Measurements from ENCODE around the gene MTUS2. TPM values are rescaled to one million over a fixed set of nuclear protein-coding genes. Genes with fewer than 3 reads are reported as not detected.

MTUS2 gene
- total and polyA plus RNA-seq, 2 experiments from 2014 or later, result 0.27 to 0.38 TPM

DNA sequence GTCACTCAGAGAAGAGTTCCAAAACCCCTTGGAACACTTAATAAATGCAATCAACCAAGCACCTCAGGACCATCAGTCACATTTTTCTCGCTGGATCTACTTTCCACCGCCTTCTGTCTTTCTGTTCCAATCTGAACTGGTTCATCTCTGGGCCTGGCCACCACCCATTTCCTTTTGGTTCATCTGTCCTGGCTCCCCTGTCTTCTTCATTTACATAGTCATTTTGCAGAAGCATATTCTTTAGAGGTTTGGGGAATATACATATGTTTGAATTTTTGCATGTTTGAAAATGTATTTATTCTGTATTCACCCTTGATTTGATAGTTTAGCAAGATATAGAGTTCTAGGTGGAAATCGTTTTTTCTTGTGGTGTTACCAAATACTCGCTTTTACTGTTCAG is 188.2 kb downstream of the MTUS2 start (continued):
- TF ChIP-seq NANOG (IDR thresholded peaks at IDR 0.05; ENCODE audit: borderline replicate concordance), result no peak

DNA sequence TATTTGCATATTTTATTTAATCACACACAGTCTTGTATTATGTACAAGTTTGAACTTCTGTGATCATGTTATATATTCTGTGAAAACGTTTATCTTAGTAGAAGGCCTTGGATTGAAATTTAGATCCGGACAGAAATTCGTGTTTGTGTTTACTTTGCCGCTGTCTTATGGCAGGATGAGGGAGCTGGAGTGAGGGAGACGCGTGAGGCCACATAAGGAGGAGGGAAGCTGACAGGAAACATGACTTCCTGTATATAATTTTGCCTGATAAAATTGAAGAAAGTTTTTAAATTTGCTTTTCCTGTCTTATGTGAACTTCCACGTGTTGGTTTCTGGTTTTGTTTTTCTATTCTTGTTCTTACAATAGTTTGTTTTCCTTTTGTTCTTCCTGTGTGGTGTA is 200.2 kb downstream of the MTUS2 start:
- H3K27me3 Mint-ChIP-seq (ENCODE audit: insufficient read depth, low read depth, poor library complexity), result peaks cover 3% of the 10 kb centered on the region
- TF ChIP-seq CREB1 (CRISPR knock-in tag; IDR thresholded peaks at IDR 0.05; ENCODE audit: low read depth), result no peak
- TF ChIP-seq STAT1 (IDR thresholded peaks at IDR 0.05; ENCODE audit: unreplicated experiment), result no peak
- TF ChIP-seq ZNF331 (CRISPR knock-in tag; IDR thresholded peaks at IDR 0.05; ENCODE audit: low read depth), result no peak
- TF ChIP-seq EZH2phosphoT487 (IDR thresholded peaks at IDR 0.05; ENCODE audit: unreplicated experiment), result no peak
- no peak for TF ChIP-seq ZNF114 (CRISPR knock-in tag; IDR thresholded peaks at IDR 0.05)
- TF ChIP-seq, protein P1, sequence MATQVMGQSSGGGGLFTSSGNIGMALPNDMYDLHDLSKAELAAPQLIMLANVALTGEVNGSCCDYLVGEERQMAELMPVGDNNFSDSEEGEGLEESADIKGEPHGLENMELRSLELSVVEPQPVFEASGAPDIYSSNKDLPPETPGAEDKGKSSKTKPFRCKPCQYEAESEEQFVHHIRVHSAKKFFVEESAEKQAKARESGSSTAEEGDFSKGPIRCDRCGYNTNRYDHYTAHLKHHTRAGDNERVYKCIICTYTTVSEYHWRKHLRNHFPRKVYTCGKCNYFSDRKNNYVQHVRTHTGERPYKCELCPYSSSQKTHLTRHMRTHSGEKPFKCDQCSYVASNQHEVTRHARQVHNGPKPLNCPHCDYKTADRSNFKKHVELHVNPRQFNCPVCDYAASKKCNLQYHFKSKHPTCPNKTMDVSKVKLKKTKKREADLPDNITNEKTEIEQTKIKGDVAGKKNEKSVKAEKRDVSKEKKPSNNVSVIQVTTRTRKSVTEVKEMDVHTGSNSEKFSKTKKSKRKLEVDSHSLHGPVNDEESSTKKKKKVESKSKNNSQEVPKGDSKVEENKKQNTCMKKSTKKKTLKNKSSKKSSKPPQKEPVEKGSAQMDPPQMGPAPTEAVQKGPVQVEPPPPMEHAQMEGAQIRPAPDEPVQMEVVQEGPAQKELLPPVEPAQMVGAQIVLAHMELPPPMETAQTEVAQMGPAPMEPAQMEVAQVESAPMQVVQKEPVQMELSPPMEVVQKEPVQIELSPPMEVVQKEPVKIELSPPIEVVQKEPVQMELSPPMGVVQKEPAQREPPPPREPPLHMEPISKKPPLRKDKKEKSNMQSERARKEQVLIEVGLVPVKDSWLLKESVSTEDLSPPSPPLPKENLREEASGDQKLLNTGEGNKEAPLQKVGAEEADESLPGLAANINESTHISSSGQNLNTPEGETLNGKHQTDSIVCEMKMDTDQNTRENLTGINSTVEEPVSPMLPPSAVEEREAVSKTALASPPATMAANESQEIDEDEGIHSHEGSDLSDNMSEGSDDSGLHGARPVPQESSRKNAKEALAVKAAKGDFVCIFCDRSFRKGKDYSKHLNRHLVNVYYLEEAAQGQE (IDR thresholded peaks at IDR 0.05; ENCODE audit: unreplicated experiment), result no peak
- TF ChIP-seq, protein P2, sequence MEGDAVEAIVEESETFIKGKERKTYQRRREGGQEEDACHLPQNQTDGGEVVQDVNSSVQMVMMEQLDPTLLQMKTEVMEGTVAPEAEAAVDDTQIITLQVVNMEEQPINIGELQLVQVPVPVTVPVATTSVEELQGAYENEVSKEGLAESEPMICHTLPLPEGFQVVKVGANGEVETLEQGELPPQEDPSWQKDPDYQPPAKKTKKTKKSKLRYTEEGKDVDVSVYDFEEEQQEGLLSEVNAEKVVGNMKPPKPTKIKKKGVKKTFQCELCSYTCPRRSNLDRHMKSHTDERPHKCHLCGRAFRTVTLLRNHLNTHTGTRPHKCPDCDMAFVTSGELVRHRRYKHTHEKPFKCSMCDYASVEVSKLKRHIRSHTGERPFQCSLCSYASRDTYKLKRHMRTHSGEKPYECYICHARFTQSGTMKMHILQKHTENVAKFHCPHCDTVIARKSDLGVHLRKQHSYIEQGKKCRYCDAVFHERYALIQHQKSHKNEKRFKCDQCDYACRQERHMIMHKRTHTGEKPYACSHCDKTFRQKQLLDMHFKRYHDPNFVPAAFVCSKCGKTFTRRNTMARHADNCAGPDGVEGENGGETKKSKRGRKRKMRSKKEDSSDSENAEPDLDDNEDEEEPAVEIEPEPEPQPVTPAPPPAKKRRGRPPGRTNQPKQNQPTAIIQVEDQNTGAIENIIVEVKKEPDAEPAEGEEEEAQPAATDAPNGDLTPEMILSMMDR (conservative IDR thresholded peaks at IDR 0.05; ENCODE audit: low read depth in 2 of 2), result no peak
- no peak for TF ChIP-seq NANOG (IDR thresholded peaks at IDR 0.05; ENCODE audit: borderline replicate concordance)
- TF ChIP-seq, protein P3, sequence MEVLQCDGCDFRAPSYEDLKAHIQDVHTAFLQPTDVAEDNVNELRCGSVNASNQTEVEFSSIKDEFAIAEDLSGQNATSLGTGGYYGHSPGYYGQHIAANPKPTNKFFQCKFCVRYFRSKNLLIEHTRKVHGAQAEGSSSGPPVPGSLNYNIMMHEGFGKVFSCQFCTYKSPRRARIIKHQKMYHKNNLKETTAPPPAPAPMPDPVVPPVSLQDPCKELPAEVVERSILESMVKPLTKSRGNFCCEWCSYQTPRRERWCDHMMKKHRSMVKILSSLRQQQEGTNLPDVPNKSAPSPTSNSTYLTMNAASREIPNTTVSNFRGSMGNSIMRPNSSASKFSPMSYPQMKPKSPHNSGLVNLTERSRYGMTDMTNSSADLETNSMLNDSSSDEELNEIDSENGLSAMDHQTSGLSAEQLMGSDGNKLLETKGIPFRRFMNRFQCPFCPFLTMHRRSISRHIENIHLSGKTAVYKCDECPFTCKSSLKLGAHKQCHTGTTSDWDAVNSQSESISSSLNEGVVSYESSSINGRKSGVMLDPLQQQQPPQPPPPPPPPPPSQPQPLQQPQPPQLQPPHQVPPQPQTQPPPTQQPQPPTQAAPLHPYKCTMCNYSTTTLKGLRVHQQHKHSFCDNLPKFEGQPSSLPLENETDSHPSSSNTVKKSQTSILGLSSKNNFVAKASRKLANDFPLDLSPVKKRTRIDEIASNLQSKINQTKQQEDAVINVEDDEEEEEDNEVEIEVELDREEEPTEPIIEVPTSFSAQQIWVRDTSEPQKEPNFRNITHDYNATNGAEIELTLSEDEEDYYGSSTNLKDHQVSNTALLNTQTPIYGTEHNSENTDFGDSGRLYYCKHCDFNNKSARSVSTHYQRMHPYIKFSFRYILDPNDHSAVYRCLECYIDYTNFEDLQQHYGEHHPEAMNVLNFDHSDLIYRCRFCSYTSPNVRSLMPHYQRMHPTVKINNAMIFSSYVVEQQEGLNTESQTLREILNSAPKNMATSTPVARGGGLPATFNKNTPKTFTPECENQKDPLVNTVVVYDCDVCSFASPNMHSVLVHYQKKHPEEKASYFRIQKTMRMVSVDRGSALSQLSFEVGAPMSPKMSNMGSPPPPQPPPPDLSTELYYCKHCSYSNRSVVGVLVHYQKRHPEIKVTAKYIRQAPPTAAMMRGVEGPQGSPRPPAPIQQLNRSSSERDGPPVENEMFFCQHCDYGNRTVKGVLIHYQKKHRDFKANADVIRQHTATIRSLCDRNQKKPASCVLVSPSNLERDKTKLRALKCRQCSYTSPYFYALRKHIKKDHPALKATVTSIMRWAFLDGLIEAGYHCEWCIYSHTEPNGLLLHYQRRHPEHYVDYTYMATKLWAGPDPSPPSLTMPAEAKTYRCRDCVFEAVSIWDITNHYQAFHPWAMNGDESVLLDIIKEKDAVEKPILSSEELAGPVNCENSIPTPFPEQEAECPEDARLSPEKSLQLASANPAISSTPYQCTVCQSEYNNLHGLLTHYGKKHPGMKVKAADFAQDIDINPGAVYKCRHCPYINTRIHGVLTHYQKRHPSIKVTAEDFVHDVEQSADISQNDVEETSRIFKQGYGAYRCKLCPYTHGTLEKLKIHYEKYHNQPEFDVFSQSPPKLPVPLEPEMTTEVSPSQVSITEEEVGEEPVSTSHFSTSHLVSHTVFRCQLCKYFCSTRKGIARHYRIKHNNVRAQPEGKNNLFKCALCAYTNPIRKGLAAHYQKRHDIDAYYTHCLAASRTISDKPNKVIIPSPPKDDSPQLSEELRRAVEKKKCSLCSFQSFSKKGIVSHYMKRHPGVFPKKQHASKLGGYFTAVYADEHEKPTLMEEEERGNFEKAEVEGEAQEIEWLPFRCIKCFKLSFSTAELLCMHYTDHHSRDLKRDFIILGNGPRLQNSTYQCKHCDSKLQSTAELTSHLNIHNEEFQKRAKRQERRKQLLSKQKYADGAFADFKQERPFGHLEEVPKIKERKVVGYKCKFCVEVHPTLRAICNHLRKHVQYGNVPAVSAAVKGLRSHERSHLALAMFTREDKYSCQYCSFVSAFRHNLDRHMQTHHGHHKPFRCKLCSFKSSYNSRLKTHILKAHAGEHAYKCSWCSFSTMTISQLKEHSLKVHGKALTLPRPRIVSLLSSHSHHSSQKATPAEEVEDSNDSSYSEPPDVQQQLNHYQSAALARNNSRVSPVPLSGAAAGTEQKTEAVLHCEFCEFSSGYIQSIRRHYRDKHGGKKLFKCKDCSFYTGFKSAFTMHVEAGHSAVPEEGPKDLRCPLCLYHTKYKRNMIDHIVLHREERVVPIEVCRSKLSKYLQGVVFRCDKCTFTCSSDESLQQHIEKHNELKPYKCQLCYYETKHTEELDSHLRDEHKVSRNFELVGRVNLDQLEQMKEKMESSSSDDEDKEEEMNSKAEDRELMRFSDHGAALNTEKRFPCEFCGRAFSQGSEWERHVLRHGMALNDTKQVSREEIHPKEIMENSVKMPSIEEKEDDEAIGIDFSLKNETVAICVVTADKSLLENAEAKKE (CRISPR knock-in tag; IDR thresholded peaks at IDR 0.05), result no peak
- TF ChIP-seq, protein P4, sequence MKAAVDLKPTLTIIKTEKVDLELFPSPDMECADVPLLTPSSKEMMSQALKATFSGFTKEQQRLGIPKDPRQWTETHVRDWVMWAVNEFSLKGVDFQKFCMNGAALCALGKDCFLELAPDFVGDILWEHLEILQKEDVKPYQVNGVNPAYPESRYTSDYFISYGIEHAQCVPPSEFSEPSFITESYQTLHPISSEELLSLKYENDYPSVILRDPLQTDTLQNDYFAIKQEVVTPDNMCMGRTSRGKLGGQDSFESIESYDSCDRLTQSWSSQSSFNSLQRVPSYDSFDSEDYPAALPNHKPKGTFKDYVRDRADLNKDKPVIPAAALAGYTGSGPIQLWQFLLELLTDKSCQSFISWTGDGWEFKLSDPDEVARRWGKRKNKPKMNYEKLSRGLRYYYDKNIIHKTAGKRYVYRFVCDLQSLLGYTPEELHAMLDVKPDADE (IDR thresholded peaks at IDR 0.05), result no peak
- TF ChIP-seq POLR2AphosphoS5 (IDR thresholded peaks at IDR 0.05; ENCODE audit: low read depth), result no peak
- no peak for TF ChIP-seq EZH2 (IDR thresholded peaks at IDR 0.05; ENCODE audit: low read depth, unreplicated experiment)
- TF ChIP-seq JUNB (IDR thresholded peaks at IDR 0.05; ENCODE audit: unreplicated experiment), result no peak
- no peak for DNase-seq (ENCODE audit: low spot score)
- no peak for ATAC-seq
- no peaks in the 10 kb centered on the region for H3K79me2 ChIP-seq (replicated peaks; ENCODE audit: insufficient read depth)
- H3K27me3 ChIP-seq (ENCODE audit: insufficient read depth), result no peaks in the 10 kb centered on the region
- H3K27ac Mint-ChIP-seq, result no peak overlapping the region
- no peak overlapping the region for H3K27ac ChIP-seq (ENCODE audit: low read depth)
- H3K4me3 ChIP-seq, result no peak overlapping the region
- H3K4me1 Mint-ChIP-seq, result peaks cover 6% of the 10 kb centered on the region
- H3K9me3 Mint-ChIP-seq, result no peaks in the 10 kb centered on the region
- no peak overlapping the region for H3K4me3 Mint-ChIP-seq
- H3K36me3 Mint-ChIP-seq (ENCODE audit: low read depth), result peaks cover 2% of the 10 kb centered on the region; the same call in 1 of the 3 replicates
- H4K20me1 ChIP-seq (replicated peaks; ENCODE audit: insufficient read depth), result no peaks in the 10 kb centered on the region
- H2AFZ ChIP-seq, result no peak overlapping the region
- no peaks in the 10 kb centered on the region for H3F3A ChIP-seq (replicated peaks; ENCODE audit: low read depth)
- H3K36me3 ChIP-seq (ENCODE audit: insufficient read depth), result no peaks in the 10 kb centered on the region
- H3K9me2 ChIP-seq (ENCODE audit: insufficient read depth), result no peaks in the 10 kb centered on the region
- H3K4me2 ChIP-seq, result no peak overlapping the region
- H3K4me1 ChIP-seq (ENCODE audit: insufficient read depth), result peaks cover 3% of the 10 kb centered on the region
